Endothelial cell of umbilical vein (primary cell): ENCODE data around the gene GABPB2.

Experiments used
- CTCF ChIP-seq, 2 donors: IDR thresholded peaks; 1 replicate in 1 of 2; 2 replicates in 1 of 2; pipeline ENCODE4 v1.5.1; 2011; ENCODE audit warnings: low read length in 2 of 2, mild to moderate bottlenecking in 2 of 2, moderate library complexity in 2 of 2, control low read depth in 1 of 2, inconsistent platforms in 1 of 2, low read depth in 1 of 2; ENCODE audit not compliant: insufficient read depth in 1 of 2; ENCODE audit errors: extremely low read depth in 1 of 2
- JUN ChIP-seq: IDR thresholded peaks from 2 replicates; pipeline ENCODE4 v1.6.1; 2011; ENCODE audit warnings: borderline replicate concordance, low read depth; ENCODE audit not compliant: insufficient read length, insufficient read depth

- TF ChIP-seq JUN: no peak
- no peak for TF ChIP-seq CTCF (IDR thresholded peaks at IDR 0.05; ENCODE audit: extremely low read depth in 1 of 2, insufficient read depth in 1 of 2, low read depth in 1 of 2, low read length in 2 of 2)
Measured at GRCh38 chr1:151130987-151131586, 60.5 kb downstream of the GABPB2 start.
